HepG2 (cell line): ENCODE data around the gene CCT3. TPM values are rescaled to one million over a fixed set of nuclear protein-coding genes. Genes with fewer than 3 reads are reported as not detected.

ENCODE experiments used
- CREM ChIP-seq, 2 experiments: sonication (generic) in 1 of 2; formaldehyde crosslinking in 1 of 2; IDR thresholded peaks; 2 replicates each; pipeline versions ENCODE4 v1.4.0 to v1.6.1; 2016 to 2020; ENCODE audit warnings: antibody characterized with exemption in 1 of 2, mild to moderate bottlenecking in 1 of 2, missing genetic modification reagents in 1 of 2
- DRAP1 ChIP-seq: IDR thresholded peaks from 2 replicates; pipeline ENCODE4 v1.6.1; 2016; ENCODE audit warnings: missing genetic modification reagents, missing compliant biosample characterization
- FLYWCH1 ChIP-seq: sonication (generic); formaldehyde crosslinking; IDR thresholded peaks from 2 replicates; pipeline ENCODE4 v1.8.1; 2023; ENCODE audit warnings: mild to moderate bottlenecking, missing genetic modification reagents
- MXI1 ChIP-seq: IDR thresholded peaks from 3 replicates; pipeline ENCODE4 v1.6.1; 2012; ENCODE audit warnings: low read depth, low read length, inconsistent platforms, borderline replicate concordance
- SMC3 ChIP-seq: IDR thresholded peaks from 2 replicates; pipeline ENCODE4 v1.6.1; 2011; ENCODE audit warnings: low read length, improper control_type of control experiment
- SNAPC4 ChIP-seq: sonication (generic); formaldehyde crosslinking; IDR thresholded peaks from 2 replicates; pipeline ENCODE4 v1.4.0; 2020; ENCODE audit warnings: mild to moderate bottlenecking, missing genetic modification reagents
- ZFP91 ChIP-seq: sonication (generic); formaldehyde crosslinking; IDR thresholded peaks from 2 replicates; pipeline ENCODE4 v1.9.0; 2022; ENCODE audit warnings: missing genetic modification reagents, mild to moderate bottlenecking, borderline replicate concordance
- ZNF430 ChIP-seq: sonication (generic); formaldehyde crosslinking; IDR thresholded peaks from 2 replicates; pipeline ENCODE4 v1.9.0; 2021; ENCODE audit warnings: mild to moderate bottlenecking, missing genetic modification reagents
- ZNF468 ChIP-seq: sonication (generic); formaldehyde crosslinking; IDR thresholded peaks from 2 replicates; pipeline ENCODE4 v1.8.0; 2022; ENCODE audit warnings: mild to moderate bottlenecking, moderate library complexity, missing genetic modification reagents
- polyA plus RNA-seq, 8 experiments: library from polyadenylated mRNA; depleted of rRNA in 3 of 8; stranded (reverse) in 7 of 8; unstranded in 1 of 8; fragments of >200 nt; fragmentation: Illumina TruSeq in 4 of 8; extraction: Trizol in 4 of 8; gene quantifications; 2 replicates each; pipeline versions ENCODE4 v1.2.1 to v1.2.3, GENCODE V29; 2011 to 2016; ENCODE audit warnings: low read depth in 4 of 8, missing spikeins in 1 of 8, mixed read lengths in 1 of 8; ENCODE audit not compliant: insufficient read depth in 1 of 8
- total RNA-seq, 5 experiments: library from RNA; depleted of rRNA; stranded (reverse); fragments of >200 nt; fragmentation: Illumina TruSeq; extraction: Trizol; gene quantifications; 2 replicates each; pipeline ENCODE4 v1.2.3, GENCODE V29; 2016; ENCODE audit warnings: low read depth in 1 of 5
- TF ChIP-seq, protein P1 (sequence below): fragments of 450-650 bp; IDR thresholded peaks from 2 replicates; pipeline ENCODE4 v1.6.1; 2016
- TF ChIP-seq, protein P2 (sequence below): sonication (generic); formaldehyde crosslinking; IDR thresholded peaks from 2 replicates; pipeline ENCODE4 v1.5.0; 2020; ENCODE audit warnings: mild to moderate bottlenecking, missing genetic modification reagents, borderline replicate concordance

The CCT3 gene
- total and polyA plus RNA-seq, 2 of the 13 experiments (the other 11 are each of a cell fraction or from before 2014, with no cell fraction given), result 319 to 615 TPM

- no peak for TF ChIP-seq ZFP91 (CRISPR knock-in tag)
- TF ChIP-seq DRAP1 (CRISPR knock-in tag), result no peak
- TF ChIP-seq FLYWCH1 (CRISPR knock-in tag), result no peak
- no peak for TF ChIP-seq SNAPC4 (CRISPR knock-in tag)
- TF ChIP-seq, protein P1, sequence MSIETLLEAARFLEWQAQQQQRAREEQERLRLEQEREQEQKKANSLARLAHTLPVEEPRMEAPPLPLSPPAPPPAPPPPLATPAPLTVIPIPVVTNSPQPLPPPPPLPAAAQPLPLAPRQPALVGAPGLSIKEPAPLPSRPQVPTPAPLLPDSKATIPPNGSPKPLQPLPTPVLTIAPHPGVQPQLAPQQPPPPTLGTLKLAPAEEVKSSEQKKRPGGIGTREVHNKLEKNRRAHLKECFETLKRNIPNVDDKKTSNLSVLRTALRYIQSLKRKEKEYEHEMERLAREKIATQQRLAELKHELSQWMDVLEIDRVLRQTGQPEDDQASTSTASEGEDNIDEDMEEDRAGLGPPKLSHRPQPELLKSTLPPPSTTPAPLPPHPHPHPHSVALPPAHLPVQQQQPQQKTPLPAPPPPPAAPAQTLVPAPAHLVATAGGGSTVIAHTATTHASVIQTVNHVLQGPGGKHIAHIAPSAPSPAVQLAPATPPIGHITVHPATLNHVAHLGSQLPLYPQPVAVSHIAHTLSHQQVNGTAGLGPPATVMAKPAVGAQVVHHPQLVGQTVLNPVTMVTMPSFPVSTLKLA, result no peak
- no peak for TF ChIP-seq ZNF468
- TF ChIP-seq, protein P2, sequence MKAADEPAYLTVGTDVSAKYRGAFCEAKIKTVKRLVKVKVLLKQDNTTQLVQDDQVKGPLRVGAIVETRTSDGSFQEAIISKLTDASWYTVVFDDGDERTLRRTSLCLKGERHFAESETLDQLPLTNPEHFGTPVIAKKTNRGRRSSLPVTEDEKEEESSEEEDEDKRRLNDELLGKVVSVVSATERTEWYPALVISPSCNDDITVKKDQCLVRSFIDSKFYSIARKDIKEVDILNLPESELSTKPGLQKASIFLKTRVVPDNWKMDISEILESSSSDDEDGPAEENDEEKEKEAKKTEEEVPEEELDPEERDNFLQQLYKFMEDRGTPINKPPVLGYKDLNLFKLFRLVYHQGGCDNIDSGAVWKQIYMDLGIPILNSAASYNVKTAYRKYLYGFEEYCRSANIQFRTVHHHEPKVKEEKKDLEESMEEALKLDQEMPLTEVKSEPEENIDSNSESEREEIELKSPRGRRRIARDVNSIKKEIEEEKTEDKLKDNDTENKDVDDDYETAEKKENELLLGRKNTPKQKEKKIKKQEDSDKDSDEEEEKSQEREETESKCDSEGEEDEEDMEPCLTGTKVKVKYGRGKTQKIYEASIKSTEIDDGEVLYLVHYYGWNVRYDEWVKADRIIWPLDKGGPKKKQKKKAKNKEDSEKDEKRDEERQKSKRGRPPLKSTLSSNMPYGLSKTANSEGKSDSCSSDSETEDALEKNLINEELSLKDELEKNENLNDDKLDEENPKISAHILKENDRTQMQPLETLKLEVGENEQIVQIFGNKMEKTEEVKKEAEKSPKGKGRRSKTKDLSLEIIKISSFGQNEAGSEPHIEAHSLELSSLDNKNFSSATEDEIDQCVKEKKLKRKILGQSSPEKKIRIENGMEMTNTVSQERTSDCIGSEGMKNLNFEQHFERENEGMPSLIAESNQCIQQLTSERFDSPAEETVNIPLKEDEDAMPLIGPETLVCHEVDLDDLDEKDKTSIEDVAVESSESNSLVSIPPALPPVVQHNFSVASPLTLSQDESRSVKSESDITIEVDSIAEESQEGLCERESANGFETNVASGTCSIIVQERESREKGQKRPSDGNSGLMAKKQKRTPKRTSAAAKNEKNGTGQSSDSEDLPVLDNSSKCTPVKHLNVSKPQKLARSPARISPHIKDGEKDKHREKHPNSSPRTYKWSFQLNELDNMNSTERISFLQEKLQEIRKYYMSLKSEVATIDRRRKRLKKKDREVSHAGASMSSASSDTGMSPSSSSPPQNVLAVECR (CRISPR knock-in tag), result peak; percentile 46
- no peak for TF ChIP-seq CREM (IDR thresholded peaks at IDR 0.05)
- no peak for TF ChIP-seq CREM (CRISPR knock-in tag; IDR thresholded peaks at IDR 0.05)
- TF ChIP-seq ZNF430 (CRISPR knock-in tag), result no peak
- TF ChIP-seq MXI1, result peak; percentile 93
- TF ChIP-seq SMC3, result no peak
Measured at GRCh38 chr1:156281281-156281680, 56.8 kb downstream of the CCT3 start (continued).
